GM19043 (cell line): ENCODE data around the gene BMF.

Experiments
- ATAC-seq: cut with Tn5 transposase; IDR thresholded peaks from one replicate; pipeline ENCODE4 v1.9.1; 2021; ENCODE audit warnings: low read depth; ENCODE audit not compliant: unreplicated experiment

The BMF gene

GRCh38 chr15:40104296-40104864, 4.3 kb downstream of the BMF start:
- ATAC-seq = no peak

- ATAC-seq = no peak
Measured at GRCh38 chr15:40103864-40104271, 4.8 kb downstream of the BMF start.

GRCh38 chr15:40102897-40103858, 5.5 kb downstream of the BMF start:
- no peak for ATAC-seq

- ATAC-seq = no peak
Measured at GRCh38 chr15:40100947-40101905, 7.5 kb downstream of the BMF start.

GRCh38 chr15:40100123-40100946, 8.3 kb downstream of the BMF start:
- ATAC-seq = no peak

GRCh38 chr15:40098489-40099261, 10.0 kb downstream of the BMF start:
- ATAC-seq = peak; percentile 80

- no peak for ATAC-seq
Measured at GRCh38 chr15:40097968-40098476, 10.7 kb downstream of the BMF start.

- ATAC-seq = no peak
Measured at GRCh38 chr15:40097096-40097967, 11.3 kb downstream of the BMF start.

- ATAC-seq = peak; percentile 42
Measured at GRCh38 chr15:40096094-40096891, 12.4 kb downstream of the BMF start.

GRCh38 chr15:40095371-40096093, 13.1 kb downstream of the BMF start:
- no peak for ATAC-seq

- no peak for ATAC-seq
Measured at GRCh38 chr15:40094156-40094555, 14.5 kb downstream of the BMF start.

- no peak for ATAC-seq
Measured at GRCh38 chr15:40092979-40093869, 15.5 kb downstream of the BMF start.

- no peak for ATAC-seq
Measured at GRCh38 chr15:40092256-40092978, 16.3 kb downstream of the BMF start.

- no peak for ATAC-seq
Measured at GRCh38 chr15:40091861-40092255, 16.8 kb downstream of the BMF start.
